Neural crest cell (in vitro differentiated cells): Measurements from ENCODE around the gene ARFGEF2. TPM values are rescaled to one million over a fixed set of nuclear protein-coding genes. Genes with fewer than 3 reads are reported as not detected.
"Not testable (repeated sequence)": the region's sequence is repeated elsewhere in the genome, so short reads cannot be mapped to it uniquely, and the experiment has no call there.

Experiments used
- DNase-seq: peaks from one replicate; pipeline ENCODE4 v3.0.0; 2021; ENCODE audit warnings: low read depth, mixed read lengths, low spot score
- H3K27ac Mint-ChIP-seq: one replicate; pipeline ENCODE4 v1.8.0; 2021; ENCODE audit warnings: mild to moderate bottlenecking, mixed read lengths; ENCODE audit not compliant: unreplicated experiment
- H3K27me3 Mint-ChIP-seq: 2 replicates; pipeline ENCODE4 v1.8.0; 2021; ENCODE audit warnings: low read depth, mild to moderate bottlenecking, mixed read lengths
- H3K36me3 Mint-ChIP-seq: 2 replicates; pipeline ENCODE4 v1.8.0; 2021; ENCODE audit warnings: low read depth, mild to moderate bottlenecking, mixed read lengths
- H3K4me1 Mint-ChIP-seq: 2 replicates; pipeline ENCODE4 v1.8.0; 2021; ENCODE audit warnings: mixed read lengths
- H3K4me3 Mint-ChIP-seq: one replicate; pipeline ENCODE4 v1.8.0; 2021; ENCODE audit warnings: mild to moderate bottlenecking, mixed read lengths
- H3K9me3 Mint-ChIP-seq: 2 replicates; pipeline ENCODE4 v1.8.0; 2021; ENCODE audit warnings: mixed read lengths
- total RNA-seq: library from RNA; stranded (reverse); gene quantifications from 2 replicates; pipeline ENCODE4 v1.2.1, GENCODE V29; 2021
- TF ChIP-seq, protein P1 (sequence below): fragments of 200-600 bp; sonication (generic); conservative IDR thresholded peaks from 2 replicates; pipeline ENCODE4 v1.5.0; 2021; ENCODE audit warnings: antibody characterized with exemption, mild to moderate bottlenecking

The ARFGEF2 gene
- total RNA-seq, 1 donor from 2014 or later, result 18.0 TPM

DNA sequence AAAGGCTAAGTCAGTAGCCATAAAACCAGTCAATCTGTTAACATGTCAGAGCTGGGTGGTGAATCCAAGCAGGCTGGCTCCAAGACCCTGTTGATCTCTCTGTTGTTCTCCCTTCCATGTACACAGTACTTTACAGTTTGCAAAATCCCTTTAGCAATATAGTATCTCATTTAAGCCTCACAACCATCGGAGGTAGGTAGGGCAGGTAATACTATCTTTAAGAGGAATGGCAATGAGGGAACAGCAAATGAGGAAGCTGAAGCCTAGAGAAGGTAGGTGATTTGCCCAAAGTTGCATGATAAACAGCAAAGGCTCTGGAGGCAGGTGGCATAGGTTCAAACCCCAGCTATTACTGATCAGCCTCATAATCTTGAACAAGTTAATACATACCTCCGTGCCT lies 34.7 kb upstream of the ARFGEF2 start:
- DNase-seq, result no peak
- TF ChIP-seq, protein P1, sequence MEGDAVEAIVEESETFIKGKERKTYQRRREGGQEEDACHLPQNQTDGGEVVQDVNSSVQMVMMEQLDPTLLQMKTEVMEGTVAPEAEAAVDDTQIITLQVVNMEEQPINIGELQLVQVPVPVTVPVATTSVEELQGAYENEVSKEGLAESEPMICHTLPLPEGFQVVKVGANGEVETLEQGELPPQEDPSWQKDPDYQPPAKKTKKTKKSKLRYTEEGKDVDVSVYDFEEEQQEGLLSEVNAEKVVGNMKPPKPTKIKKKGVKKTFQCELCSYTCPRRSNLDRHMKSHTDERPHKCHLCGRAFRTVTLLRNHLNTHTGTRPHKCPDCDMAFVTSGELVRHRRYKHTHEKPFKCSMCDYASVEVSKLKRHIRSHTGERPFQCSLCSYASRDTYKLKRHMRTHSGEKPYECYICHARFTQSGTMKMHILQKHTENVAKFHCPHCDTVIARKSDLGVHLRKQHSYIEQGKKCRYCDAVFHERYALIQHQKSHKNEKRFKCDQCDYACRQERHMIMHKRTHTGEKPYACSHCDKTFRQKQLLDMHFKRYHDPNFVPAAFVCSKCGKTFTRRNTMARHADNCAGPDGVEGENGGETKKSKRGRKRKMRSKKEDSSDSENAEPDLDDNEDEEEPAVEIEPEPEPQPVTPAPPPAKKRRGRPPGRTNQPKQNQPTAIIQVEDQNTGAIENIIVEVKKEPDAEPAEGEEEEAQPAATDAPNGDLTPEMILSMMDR, result no peak
- H3K36me3 Mint-ChIP-seq, result no peaks in the 10 kb centered on the region

DNA sequence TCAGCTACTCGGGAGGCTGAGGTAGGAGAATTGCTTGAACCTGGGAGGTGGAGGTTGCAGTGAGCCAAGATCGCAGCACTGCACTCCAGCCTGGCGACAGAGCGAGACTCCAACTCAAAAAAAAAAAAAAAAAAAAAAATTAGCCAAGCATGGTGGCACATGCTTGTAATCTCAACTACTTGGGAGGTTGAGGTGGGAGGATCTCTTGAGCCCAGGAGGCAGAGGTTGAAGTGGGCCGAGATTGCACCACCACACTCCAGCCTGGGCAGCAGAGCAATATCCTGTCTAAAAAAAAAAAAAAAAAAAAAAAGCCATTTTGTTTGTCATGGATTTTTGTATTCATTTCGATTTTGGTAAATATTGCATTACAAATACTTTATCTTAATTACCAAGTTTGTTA lies 33.0 kb upstream of the ARFGEF2 start:
- H3K27me3 Mint-ChIP-seq, result peaks cover 27% of the 10 kb centered on the region
- DNase-seq, H3K36me3 Mint-ChIP-seq, H3K4me1 Mint-ChIP-seq, H3K4me3 Mint-ChIP-seq, H3K9me3 Mint-ChIP-seq, H3K27ac Mint-ChIP-seq: not testable (repeated sequence)

More for the DNA sequence above, 34.7 kb upstream of the ARFGEF2 start:
- Mint-ChIP-seq H3K27me3 (peaks cover 16% of the 10 kb centered on the region), H3K4me1 (no peaks in the 10 kb centered on the region), H3K4me3 (no peak overlapping the region), H3K27ac (no peak overlapping the region), H3K9me3 (peaks cover 3% of the 10 kb centered on the region)

DNA sequence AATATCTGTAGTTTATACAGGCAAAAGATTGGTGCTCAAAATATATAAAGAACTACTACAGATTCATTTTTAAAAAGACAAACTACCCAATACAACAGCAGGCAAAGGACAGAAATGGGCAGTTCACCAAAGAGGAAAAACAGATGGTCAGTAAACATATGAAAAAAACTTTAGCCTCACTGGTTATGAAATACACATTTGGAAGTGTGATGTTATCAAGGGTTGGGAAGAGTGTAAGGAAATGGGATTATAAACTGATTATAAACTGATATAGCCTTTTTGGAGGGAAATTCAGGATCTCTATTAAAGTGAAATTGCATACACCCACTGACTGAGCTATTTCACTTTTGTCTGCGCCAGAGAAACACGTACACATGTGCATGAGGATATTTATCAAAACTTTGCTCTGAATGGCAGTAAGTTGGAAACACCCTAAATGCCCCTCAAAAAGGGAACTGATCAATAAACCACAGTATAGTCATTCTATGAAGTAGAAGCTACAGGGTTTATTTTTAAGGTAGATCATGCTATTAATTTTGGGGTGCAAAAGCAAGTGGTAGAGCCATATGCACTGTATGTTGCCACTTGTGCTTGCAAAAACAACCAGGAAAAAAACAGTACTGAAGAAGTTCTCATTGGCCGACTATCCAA lies 32.2 kb upstream of the ARFGEF2 start:
- H3K4me1 Mint-ChIP-seq, result no peaks in the 10 kb centered on the region
- peaks cover 3% of the 10 kb centered on the region for H3K9me3 Mint-ChIP-seq
- no peak overlapping the region for H3K27ac Mint-ChIP-seq
- no peaks in the 10 kb centered on the region for H3K36me3 Mint-ChIP-seq
- TF ChIP-seq, protein P1, result no peak
- no peak overlapping the region for H3K4me3 Mint-ChIP-seq
- peaks cover 29% of the 10 kb centered on the region for H3K27me3 Mint-ChIP-seq
- DNase-seq, result no peak

- TF ChIP-seq, protein P1, result no peak
- no peak overlapping the region for H3K27ac Mint-ChIP-seq
- no peak overlapping the region for H3K4me3 Mint-ChIP-seq
- H3K27me3 Mint-ChIP-seq, result peaks cover 29% of the 10 kb centered on the region
- peaks cover 3% of the 10 kb centered on the region for H3K9me3 Mint-ChIP-seq
- no peak for DNase-seq
- no peaks in the 10 kb centered on the region for H3K36me3 Mint-ChIP-seq
- H3K4me1 Mint-ChIP-seq, result no peaks in the 10 kb centered on the region
Observed at GRCh38 chr20:48891235-48892048, 30.1 kb upstream of the ARFGEF2 start.

GRCh38 chr20:48892049-48892470 lies 29.5 kb upstream of the ARFGEF2 start:
- TF ChIP-seq, protein P1, result no peak
- Mint-ChIP-seq H3K4me3 (no peak overlapping the region), H3K4me1 (no peaks in the 10 kb centered on the region), H3K27ac (peak overlapping the region; percentile 79), H3K36me3 (no peaks in the 10 kb centered on the region), H3K27me3 (peaks cover 29% of the 10 kb centered on the region), H3K9me3 (peaks cover 3% of the 10 kb centered on the region)
- DNase-seq, result no peak

DNA sequence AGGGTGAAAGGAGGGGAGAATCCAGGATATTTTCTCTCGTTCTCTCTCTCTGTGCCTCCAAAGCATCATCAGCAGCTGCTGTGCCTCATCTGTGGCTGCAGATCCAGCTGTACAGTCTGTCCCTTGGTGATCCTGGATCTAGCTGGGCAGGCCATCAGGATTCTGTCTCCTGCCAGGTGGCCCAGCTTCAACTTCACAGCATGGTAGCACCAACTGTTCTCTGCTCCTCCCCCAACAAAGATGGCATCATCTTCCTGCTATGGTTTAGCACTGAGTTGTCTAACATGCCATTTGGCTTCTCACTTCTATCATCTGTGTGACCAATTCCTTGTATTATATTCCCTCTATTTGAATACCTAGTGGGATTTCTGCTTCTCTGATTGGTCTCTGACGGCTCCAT lies 28.6 kb upstream of the ARFGEF2 start:
- Mint-ChIP-seq H3K27me3 (peaks cover 29% of the 10 kb centered on the region), H3K36me3 (no peaks in the 10 kb centered on the region), H3K4me1 (no peaks in the 10 kb centered on the region), H3K27ac (no peak overlapping the region), H3K4me3 (no peak overlapping the region), H3K9me3 (peaks cover 3% of the 10 kb centered on the region)
- no peak for DNase-seq
- TF ChIP-seq, protein P1, result no peak
